H1 (cell line): ENCODE data around the gene HACE1. TPM values are rescaled to one million over a fixed set of nuclear protein-coding genes. Genes with fewer than 3 reads are reported as not detected.

Experiments
- CTCF ChIA-PET: fragments of 300-600 bp; sonication (Branson Sonifier 250); formaldehyde crosslinking; loops from one replicate; lab custom pipeline; 2021; ENCODE audit not compliant: partially characterized antibody; lab: Charles Lee
- POLR2A ChIA-PET: fragments of 300-600 bp; sonication (Branson Sonifier 250); formaldehyde crosslinking; loops from one replicate; lab custom pipeline; 2021; ENCODE audit warnings: inconsistent platforms; ENCODE audit not compliant: partially characterized antibody; lab: Charles Lee
- DNase-seq, 2 experiments: peaks; one replicate each; pipeline versions ENCODE4 v3.0.0 to v3.0.0-alpha.2; 2010 to 2022; ENCODE audit warnings: low spot score in 2 of 2, low read depth in 1 of 2, mixed read lengths in 1 of 2
- FAIRE-seq: peaks from 2 replicates; lab custom pipeline; 2011; peaks lifted over from hg19 to GRCh38; lab: Jason Lieb, UNC
- H2AFZ ChIP-seq: 2 replicates; pipeline ENCODE4 v1.8.1; 2012; ENCODE audit warnings: low read length, inconsistent platforms
- H2AK5ac ChIP-seq: 2 replicates; pipeline ENCODE4 v1.6.1; 2013; ENCODE audit warnings: low read depth, low read length
- H2BK120ac ChIP-seq: replicated peaks from 2 replicates; pipeline ENCODE3; 2013; ENCODE audit warnings: low read depth, low read length, inconsistent platforms
- H2BK12ac ChIP-seq: 2 replicates; pipeline ENCODE4 v1.6.1; 2013; ENCODE audit warnings: low read depth, low read length
- H2BK15ac ChIP-seq: 2 replicates; pipeline ENCODE4 v1.6.1; 2013; ENCODE audit warnings: low read length
- H2BK20ac ChIP-seq: 2 replicates; pipeline ENCODE4 v1.6.1; 2013; ENCODE audit warnings: low read length
- H2BK5ac ChIP-seq: 2 replicates; pipeline ENCODE4 v1.6.1; 2013; ENCODE audit warnings: low read depth, low read length
- H3K14ac ChIP-seq: 2 replicates; pipeline ENCODE4 v1.6.1; 2013; ENCODE audit warnings: inconsistent platforms; ENCODE audit not compliant: insufficient read length
- H3K18ac ChIP-seq: 2 replicates; pipeline ENCODE4 v1.6.1; 2013; ENCODE audit warnings: low read length; ENCODE audit errors: extremely low read depth
- H3K23ac ChIP-seq: 2 replicates; pipeline ENCODE4 v1.6.1; 2013; ENCODE audit warnings: inconsistent platforms; ENCODE audit not compliant: insufficient read length
- H3K23me2 ChIP-seq: 2 replicates; pipeline ENCODE4 v1.6.1; 2013; ENCODE audit warnings: low read depth, low read length
- H3K27ac ChIP-seq: 2 replicates; pipeline ENCODE4 v1.6.1; 2011; ENCODE audit warnings: low read depth, low read length, inconsistent platforms
- H3K27me3 ChIP-seq, 4 experiments: replicated peaks in 1 of 4; 1 replicate in 1 of 4; 2 replicates in 3 of 4; pipeline versions ENCODE4 v1.6.1 to v1.8.1; 2011 to 2013; ENCODE audit warnings: low read length in 3 of 4, mild to moderate bottlenecking in 3 of 4, inconsistent platforms in 2 of 4, mixed read lengths in 2 of 4, moderate library complexity in 1 of 4; ENCODE audit not compliant: control insufficient read depth in 3 of 4, insufficient read depth in 3 of 4; ENCODE audit errors: extremely low read depth in 1 of 4
- H3K36me3 ChIP-seq, 4 experiments: 2 replicates each; pipeline versions ENCODE4 v1.6.1 to v1.8.1; 2011 to 2013; ENCODE audit warnings: mild to moderate bottlenecking in 4 of 4, low read length in 3 of 4, moderate library complexity in 2 of 4, control low read depth in 1 of 4, inconsistent platforms in 1 of 4; ENCODE audit not compliant: insufficient read depth in 4 of 4, control insufficient read depth in 2 of 4
- H3K4ac ChIP-seq: replicated peaks from 2 replicates; pipeline ENCODE3; 2013; ENCODE audit warnings: low read length, low read depth, mixed read lengths, inconsistent platforms; ENCODE audit not compliant: insufficient read length
- H3K4me1 ChIP-seq, 4 experiments: replicated peaks in 1 of 4; 1 replicate in 1 of 4; 2 replicates in 3 of 4; pipeline versions ENCODE4 v1.6.1 to v1.8.1; 2011 to 2013; ENCODE audit warnings: low read length in 3 of 4, inconsistent platforms in 2 of 4, mixed read lengths in 1 of 4; ENCODE audit not compliant: insufficient read depth in 4 of 4, control insufficient read depth in 3 of 4
- H3K4me2 ChIP-seq, 2 experiments: 2 replicates each; pipeline versions ENCODE4 v1.6.1 to v1.8.1; 2011 to 2013; ENCODE audit warnings: low read depth in 2 of 2, low read length in 2 of 2, control low read depth in 1 of 2, inconsistent platforms in 1 of 2, mild to moderate bottlenecking in 1 of 2; ENCODE audit not compliant: insufficient read depth in 1 of 2
- H3K4me3 ChIP-seq, 4 experiments: fragments of 200-600, 300-600 bp in 1 of 4; sonication (generic), shearing (Covaris generic), sonication (Bioruptor Twin) in 1 of 4; 2 replicates each; pipeline versions ENCODE4 v1.5.1 to v1.8.1; 2011 to 2016; ENCODE audit warnings: low read length in 4 of 4, low read depth in 3 of 4, control low read depth in 2 of 4, inconsistent platforms in 2 of 4, mild to moderate bottlenecking in 2 of 4, mixed read lengths in 1 of 4, moderate library complexity in 1 of 4; ENCODE audit not compliant: insufficient read depth in 2 of 4; ENCODE audit errors: extremely low read depth in 1 of 4
- H3K56ac ChIP-seq: replicated peaks from 2 replicates; pipeline ENCODE3; 2013; ENCODE audit warnings: low read depth, mild to moderate bottlenecking, mixed read lengths, low read length, inconsistent platforms; ENCODE audit not compliant: insufficient read length
- H3K79me1 ChIP-seq: 2 replicates; pipeline ENCODE4 v1.6.1; 2013; ENCODE audit warnings: low read depth, low read length, control low read depth
- H3K79me2 ChIP-seq, 2 experiments: 2 replicates each; pipeline versions ENCODE4 v1.6.1 to v1.8.1; 2012 to 2013; ENCODE audit warnings: low read length in 2 of 2, mild to moderate bottlenecking in 2 of 2, inconsistent platforms in 1 of 2; ENCODE audit not compliant: insufficient read depth in 2 of 2, control insufficient read depth in 1 of 2
- H3K9ac ChIP-seq, 4 experiments: replicated peaks in 1 of 4; 1 replicate in 1 of 4; 2 replicates in 3 of 4; pipeline versions ENCODE4 v1.6.1 to v1.8.1; 2011 to 2013; ENCODE audit warnings: low read depth in 3 of 4, low read length in 3 of 4, control low read depth in 2 of 4, mild to moderate bottlenecking in 2 of 4, moderate library complexity in 2 of 4, inconsistent platforms in 1 of 4; ENCODE audit errors: extremely low read depth in 1 of 4
- H3K9me3 ChIP-seq, 2 experiments: 2 replicates each; pipeline versions ENCODE4 v1.6.1 to v1.8.1; 2012 to 2013; ENCODE audit warnings: mild to moderate bottlenecking in 2 of 2, moderate library complexity in 2 of 2, control low read depth in 1 of 2, inconsistent platforms in 1 of 2, low read depth in 1 of 2, low read length in 1 of 2, mixed read lengths in 1 of 2; ENCODE audit not compliant: insufficient read depth in 2 of 2
- H4K20me1 ChIP-seq, 2 experiments: replicated peaks in 1 of 2; 2 replicates each; pipeline versions ENCODE3 to v1.8.1; 2011 to 2013; ENCODE audit warnings: inconsistent platforms in 2 of 2, low read length in 2 of 2, mild to moderate bottlenecking in 1 of 2; ENCODE audit not compliant: insufficient read depth in 2 of 2, control insufficient read depth in 1 of 2
- H4K5ac ChIP-seq: 2 replicates; pipeline ENCODE4 v1.6.1; 2013; ENCODE audit warnings: low read length, low read depth, mixed read lengths, inconsistent platforms; ENCODE audit not compliant: insufficient read length
- H4K8ac ChIP-seq: 2 replicates; pipeline ENCODE4 v1.8.0; 2013; ENCODE audit warnings: mild to moderate bottlenecking, moderate library complexity, low read length, inconsistent platforms; ENCODE audit not compliant: insufficient read depth; ENCODE audit errors: extremely low read depth
- H4K91ac ChIP-seq: replicated peaks from 2 replicates; pipeline ENCODE3; 2013; ENCODE audit warnings: low read length, mixed read lengths, inconsistent platforms; ENCODE audit not compliant: insufficient read length
- JUND ChIP-seq: IDR thresholded peaks from 2 replicates; pipeline ENCODE4 v1.6.1; 2011; ENCODE audit warnings: mild to moderate bottlenecking, improper control_type of control experiment, low read length
- PHF8 ChIP-seq: fragments of 200-600 bp; sonication (generic); conservative IDR thresholded peaks from 2 replicates; pipeline ENCODE4 v1.7.1; 2012; ENCODE audit warnings: low read depth, mild to moderate bottlenecking, inconsistent platforms, low read length, moderate library complexity
- WGBS, 2 experiments: shearing (Covaris generic) in 1 of 2; methylation state at CpG; one replicate each; pipeline versions ENCODE4 v1.1.6 to v1.1.7; 2013 to 2015; ENCODE audit warnings: low lambda C conversion rate in 2 of 2, mixed read lengths in 2 of 2, inconsistent platforms in 1 of 2, low coverage in 1 of 2, missing lambda C conversion rate in 1 of 2; ENCODE audit not compliant: insufficient replicate concordance in 2 of 2, insufficient coverage in 1 of 2, insufficient read length in 1 of 2; ENCODE audit errors: extremely low coverage in 1 of 2, missing lambda C conversion rate in 1 of 2; 5-methylcytosine and 5-hydroxymethylcytosine counted together
- polyA plus RNA-seq, 7 experiments: library from polyadenylated mRNA; depleted of rRNA in 3 of 7; stranded (reverse) in 5 of 7; unstranded in 2 of 7; fragments of >200 nt in 5 of 7; fragments of 200-250 nt in 2 of 7; gene quantifications; 1 replicate in 5 of 7; 2 replicates in 1 of 7; 4 replicates in 1 of 7; pipeline versions ENCODE4 v1.2.1 to v1.2.3, GENCODE V29; 2011 to 2013; ENCODE audit warnings: missing spikeins in 2 of 7, mixed read lengths in 2 of 7
- total RNA-seq: library from RNA; stranded (reverse); fragmentation: NEBNext Ultra II Directional; extraction: Animal tissue kit (Norgen Biotek cat#: 25700); gene quantifications from 2 replicates; pipeline ENCODE4 v1.2.1, GENCODE V29; 2021

HACE1 gene
- total and polyA plus RNA-seq, 2 of the 8 experiments (the other 6 are each of a cell fraction or from before 2014, with no cell fraction given) = 7.1 to 21.3 TPM

DNA sequence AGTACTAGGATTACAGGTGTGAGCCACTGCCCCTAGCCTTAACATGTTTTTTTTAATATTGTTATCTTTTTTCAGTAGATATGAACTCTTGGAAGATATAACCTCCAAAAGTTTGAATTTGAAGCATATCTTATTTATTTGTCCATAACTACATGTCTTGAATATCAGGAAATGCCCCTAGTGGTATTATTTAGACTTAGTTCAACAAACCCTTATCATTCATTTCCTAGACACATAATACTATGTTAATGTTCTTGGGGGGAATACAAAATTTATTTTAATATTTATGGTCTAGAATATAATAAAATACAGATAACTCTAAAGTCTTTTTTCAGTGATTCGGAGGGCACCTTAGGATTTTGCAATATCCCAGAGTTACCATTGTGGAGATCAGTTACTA, 160.7 kb downstream of the HACE1 start:
- Histone ChIP-seq H3K4me3 (no peak overlapping the region), H2BK15ac (no peak overlapping the region), H3K18ac (no peak overlapping the region), H3K56ac (no peak overlapping the region), H3K4me2 (no peak overlapping the region), H3K79me1 (no peaks in the 10 kb centered on the region), H3K23me2 (no peaks in the 10 kb centered on the region), H3K4ac (no peak overlapping the region), H2BK5ac (no peak overlapping the region), H2BK12ac (no peak overlapping the region), H4K91ac (no peak overlapping the region), H4K8ac (no peak overlapping the region), H4K20me1 (no peaks in the 10 kb centered on the region), H3K27ac (no peak overlapping the region), H3K9me3 (no peaks in the 10 kb centered on the region), H2BK120ac (no peak overlapping the region), H3K36me3 (no peaks in the 10 kb centered on the region), H4K5ac (no peak overlapping the region), H2BK20ac (no peak overlapping the region), H2AFZ (no peak overlapping the region), H3K27me3 (no peaks in the 10 kb centered on the region), H3K79me2 (no peaks in the 10 kb centered on the region), H3K14ac (no peak overlapping the region), H3K4me1 (peaks cover 0 to 6% (median 4%) of the 10 kb centered on the region in 4 experiments; a peak in 2 of 7 replicates), H3K9ac (no peak overlapping the region), H3K23ac (no peak overlapping the region), H2AK5ac (no peak overlapping the region)
- ChIA-PET CTCF (no interaction called here), POLR2A (no interaction called here)
- no peak for DNase-seq
- 89% methylated on average over 1 of the region's 1 CpG; no CpG with 5 or more reads in 1 of the 2 experiments for WGBS, 2 experiments
- no peak for FAIRE-seq
- TF ChIP-seq JUND (no peak), PHF8 (no peak)
